Amniotic epithelial cell (primary cell): ENCODE data around the gene HMOX1.

Source experiments
- DNase-seq: peaks from one replicate; pipeline ENCODE4 v3.0.0-alpha.2; 2010; ENCODE audit warnings: low read depth

Gene HMOX1

GRCh38 chr22:35406443-35406842 lies 25.5 kb downstream of the HMOX1 start:
- DNase-seq = no peak

GRCh38 chr22:35407362-35407761 lies 26.5 kb downstream of the HMOX1 start:
- DNase-seq = no peak

DNA sequence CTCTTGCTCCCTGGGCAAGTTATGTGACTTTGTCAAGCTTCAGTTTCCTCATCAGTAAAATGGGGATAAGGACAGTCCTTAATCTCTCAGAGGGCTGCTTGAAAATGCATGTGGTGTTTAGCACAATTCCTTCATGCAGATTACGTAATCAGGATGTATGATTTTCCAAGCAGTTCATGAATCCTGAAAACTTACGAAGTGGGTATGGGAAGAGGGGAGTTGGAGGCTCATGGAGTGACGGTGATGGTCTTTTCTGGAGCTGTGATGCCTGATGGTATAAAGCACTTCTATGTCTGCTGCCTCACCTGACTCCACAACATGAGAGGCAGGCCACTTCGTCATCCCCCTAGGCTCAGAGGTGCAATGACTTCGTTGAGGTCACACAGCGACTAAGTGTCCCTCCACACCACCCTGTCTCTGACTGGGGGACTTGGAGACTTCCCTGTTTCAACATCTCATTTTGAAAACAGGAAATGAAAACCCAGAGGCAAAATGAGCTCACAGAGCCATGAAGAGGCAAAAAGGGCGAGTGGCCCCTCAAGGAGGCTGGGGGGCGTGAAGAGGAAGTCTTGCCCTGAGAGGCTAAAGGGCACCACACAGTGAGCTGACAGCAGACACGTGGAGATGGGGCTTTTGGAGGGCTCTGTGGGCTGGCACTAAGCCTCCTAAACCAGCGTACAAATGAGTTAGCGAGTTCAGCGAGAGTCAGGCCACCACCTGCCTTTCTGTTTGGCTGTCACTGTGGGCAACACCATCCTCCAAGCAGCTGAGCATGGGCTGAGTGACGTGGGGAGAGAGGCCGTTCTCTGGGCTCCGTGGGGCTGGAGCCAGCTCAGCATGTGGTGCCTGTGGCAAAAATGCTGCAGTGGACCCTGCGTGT lies 29.1 kb downstream of the HMOX1 start:
- DNase-seq = no peak

DNA sequence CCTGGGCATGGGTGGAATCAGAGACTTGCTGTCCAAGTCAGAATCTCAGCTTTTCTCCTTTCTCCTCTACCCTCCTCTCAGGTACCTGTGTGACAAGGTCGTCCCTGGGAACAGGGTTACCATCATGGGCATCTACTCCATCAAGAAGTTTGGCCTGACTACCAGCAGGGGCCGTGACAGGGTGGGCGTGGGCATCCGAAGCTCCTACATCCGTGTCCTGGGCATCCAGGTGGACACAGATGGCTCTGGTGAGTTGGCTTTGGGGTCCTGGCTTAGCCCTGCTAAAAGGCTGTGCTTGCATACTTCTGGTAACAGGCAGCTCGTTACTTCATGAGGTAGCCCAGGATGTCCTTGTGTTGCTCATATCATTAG lies 29.8 kb downstream of the HMOX1 start:
- no peak for DNase-seq

DNA sequence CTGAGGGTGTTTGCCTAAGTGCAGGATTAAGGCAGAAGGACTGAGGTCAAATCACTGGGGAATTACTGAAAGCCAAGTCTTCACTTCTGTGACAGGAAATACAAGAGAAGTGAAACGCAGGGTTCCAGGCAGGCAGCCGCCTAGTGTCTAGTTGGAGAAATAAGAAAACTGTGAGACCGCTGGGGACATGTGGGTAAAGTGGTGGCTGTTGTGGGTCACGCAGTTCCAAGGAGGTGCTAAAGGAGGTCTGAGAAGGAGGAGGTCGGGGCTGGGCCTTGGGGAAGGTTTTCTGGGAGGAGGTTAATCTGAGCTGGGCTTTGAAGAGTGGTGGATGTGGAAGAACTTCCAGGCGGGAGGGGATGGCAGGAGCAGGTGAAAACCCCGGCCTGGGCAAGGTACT lies 30.2 kb downstream of the HMOX1 start:
- DNase-seq = no peak

GRCh38 chr22:35413624-35414023 lies 32.7 kb downstream of the HMOX1 start:
- DNase-seq = no peak

DNA sequence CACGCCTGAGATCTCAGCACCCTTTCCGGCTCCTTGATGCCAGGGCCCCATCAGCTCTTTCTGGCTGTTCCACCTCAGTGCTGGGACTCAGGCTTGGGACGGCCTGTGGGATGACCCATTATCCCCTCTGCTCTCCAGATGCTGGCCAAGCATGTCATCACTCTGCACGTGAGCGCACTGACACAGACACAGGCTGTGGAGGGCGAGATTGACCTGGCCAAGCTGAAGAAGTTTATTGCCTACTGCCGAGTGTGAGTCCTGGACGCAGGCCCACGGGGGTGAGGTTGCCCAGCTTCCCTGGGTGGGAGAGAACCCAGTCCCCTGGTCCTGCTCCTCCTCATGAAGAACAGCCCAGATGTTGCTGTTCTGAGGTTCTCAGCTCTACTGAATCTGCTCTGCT lies 36.7 kb downstream of the HMOX1 start:
- no peak for DNase-seq

- DNase-seq = peak; percentile 47
Observed at GRCh38 chr22:35418088-35418487, 37.2 kb downstream of the HMOX1 start.

DNA sequence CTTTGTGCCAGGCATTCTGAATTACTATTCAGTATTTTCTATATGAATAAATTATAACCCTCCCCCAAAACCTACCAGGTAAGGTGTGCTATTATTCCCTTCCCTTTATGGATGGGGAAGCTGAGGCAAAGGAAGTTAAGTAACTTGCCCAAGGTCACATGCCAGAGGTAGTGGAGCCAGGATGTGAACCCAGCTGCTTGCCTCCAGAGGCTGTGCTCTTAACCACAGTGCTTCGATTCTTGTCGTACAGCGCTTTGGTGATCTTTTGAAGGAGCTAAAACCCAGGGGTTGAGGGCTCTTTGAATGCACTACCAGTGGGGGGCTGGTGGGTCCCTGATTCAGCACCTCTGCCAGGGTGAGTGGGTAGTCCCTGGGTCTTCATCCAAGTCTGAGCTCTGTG lies 37.8 kb downstream of the HMOX1 start:
- DNase-seq = no peak

GRCh38 chr22:35419756-35420155 lies 38.9 kb downstream of the HMOX1 start:
- DNase-seq = no peak

DNA sequence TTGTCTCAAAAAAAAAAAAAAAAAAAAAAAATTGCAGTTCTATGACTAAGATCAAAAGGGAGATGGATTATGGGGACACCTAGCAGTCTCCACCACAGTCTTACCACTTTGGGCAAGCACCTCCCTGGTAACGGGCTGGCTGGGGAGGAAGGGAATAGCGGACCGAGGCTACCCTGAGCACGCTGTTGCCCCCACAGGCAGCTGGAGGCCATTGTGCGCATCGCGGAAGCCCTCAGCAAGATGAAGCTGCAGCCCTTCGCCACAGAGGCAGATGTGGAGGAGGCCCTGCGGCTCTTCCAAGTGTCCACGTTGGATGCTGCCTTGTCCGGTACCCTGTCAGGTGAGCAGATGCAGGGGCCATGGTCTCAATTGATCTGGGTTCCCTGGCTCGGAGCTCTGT lies 40.2 kb downstream of the HMOX1 start:
- no peak for DNase-seq

- DNase-seq = no peak
Observed at GRCh38 chr22:35422145-35422544, 41.2 kb downstream of the HMOX1 start.

DNA sequence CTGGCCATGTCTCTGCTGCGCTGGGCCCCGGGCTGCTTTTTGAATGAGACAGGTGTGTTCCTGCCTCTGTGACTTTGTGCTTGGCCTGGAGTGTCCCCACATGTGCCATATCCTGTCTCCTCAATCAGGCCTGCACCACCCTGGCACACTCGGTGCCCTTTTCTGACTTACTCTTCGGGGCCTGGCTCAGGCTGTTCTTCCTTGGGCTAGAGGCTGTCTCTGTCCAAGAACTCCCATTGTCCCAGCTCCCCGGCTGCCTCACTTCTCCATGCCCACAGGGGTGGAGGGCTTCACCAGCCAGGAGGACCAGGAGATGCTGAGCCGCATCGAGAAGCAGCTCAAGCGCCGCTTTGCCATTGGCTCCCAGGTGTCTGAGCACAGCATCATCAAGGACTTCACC lies 42.0 kb downstream of the HMOX1 start:
- DNase-seq = no peak

DNA sequence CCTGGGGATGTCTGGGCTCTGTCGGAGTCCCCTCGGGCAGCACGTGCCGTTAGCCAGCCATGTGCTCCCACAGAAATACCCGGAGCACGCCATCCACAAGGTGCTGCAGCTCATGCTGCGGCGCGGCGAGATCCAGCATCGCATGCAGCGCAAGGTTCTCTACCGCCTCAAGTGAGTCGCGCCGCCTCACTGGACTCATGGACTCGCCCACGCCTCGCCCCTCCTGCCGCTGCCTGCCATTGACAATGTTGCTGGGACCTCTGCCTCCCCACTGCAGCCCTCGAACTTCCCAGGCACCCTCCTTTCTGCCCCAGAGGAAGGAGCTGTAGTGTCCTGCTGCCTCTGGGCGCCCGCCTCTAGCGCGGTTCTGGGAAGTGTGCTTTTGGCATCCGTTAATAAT lies 43.2 kb downstream of the HMOX1 start:
- no peak for DNase-seq

- DNase-seq = no peak
Observed at GRCh38 chr22:35424761-35425160, 43.9 kb downstream of the HMOX1 start.

- DNase-seq = no peak
Observed at GRCh38 chr22:35425546-35425945, 44.6 kb downstream of the HMOX1 start.

DNA sequence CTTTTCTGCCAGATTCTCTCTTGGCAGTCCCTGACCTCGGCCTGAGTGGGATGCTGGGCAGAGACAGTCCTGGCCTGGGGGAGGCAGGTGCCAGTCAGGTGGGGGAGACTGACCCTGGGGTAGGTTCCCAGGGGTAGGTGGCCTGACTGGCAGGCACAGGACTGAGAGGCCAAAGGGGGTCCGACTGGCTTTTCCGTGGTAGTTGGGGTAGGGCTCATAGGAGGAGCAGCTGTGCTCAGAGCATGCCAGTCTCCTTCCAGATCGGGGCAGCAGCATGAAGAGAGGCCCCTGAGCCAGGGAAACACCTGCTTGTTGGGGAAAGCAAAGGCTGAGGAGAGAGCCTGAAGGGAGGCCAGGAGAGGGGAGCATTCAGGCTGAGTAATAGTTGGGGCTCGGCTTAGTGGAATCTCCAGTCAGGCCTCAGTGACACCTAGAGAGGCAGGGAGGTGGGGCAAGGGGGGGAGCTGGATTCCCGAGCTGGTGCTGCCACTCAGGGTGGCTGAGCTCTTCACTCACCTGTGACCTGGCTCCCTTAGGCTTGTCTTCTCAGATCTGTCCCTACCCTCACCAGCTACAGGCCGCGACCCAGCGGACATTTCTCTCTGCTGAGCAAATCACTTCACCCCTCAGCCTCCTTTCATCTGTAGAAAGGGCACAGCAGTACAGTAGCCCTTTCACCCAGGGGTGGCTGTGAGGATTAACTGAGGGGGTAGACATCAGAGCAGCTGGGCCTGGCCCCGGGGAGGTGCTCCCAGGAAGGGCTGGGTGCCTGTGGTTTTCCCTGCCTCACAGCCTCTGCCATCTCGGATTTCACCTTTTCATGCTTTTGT lies 45.3 kb downstream of the HMOX1 start:
- DNase-seq = peak; percentile 31

- no peak for DNase-seq
Observed at GRCh38 chr22:35426801-35427140, 45.9 kb downstream of the HMOX1 start.

GRCh38 chr22:35430897-35431322 lies 50.0 kb downstream of the HMOX1 start:
- DNase-seq = peak; percentile 86

DNA sequence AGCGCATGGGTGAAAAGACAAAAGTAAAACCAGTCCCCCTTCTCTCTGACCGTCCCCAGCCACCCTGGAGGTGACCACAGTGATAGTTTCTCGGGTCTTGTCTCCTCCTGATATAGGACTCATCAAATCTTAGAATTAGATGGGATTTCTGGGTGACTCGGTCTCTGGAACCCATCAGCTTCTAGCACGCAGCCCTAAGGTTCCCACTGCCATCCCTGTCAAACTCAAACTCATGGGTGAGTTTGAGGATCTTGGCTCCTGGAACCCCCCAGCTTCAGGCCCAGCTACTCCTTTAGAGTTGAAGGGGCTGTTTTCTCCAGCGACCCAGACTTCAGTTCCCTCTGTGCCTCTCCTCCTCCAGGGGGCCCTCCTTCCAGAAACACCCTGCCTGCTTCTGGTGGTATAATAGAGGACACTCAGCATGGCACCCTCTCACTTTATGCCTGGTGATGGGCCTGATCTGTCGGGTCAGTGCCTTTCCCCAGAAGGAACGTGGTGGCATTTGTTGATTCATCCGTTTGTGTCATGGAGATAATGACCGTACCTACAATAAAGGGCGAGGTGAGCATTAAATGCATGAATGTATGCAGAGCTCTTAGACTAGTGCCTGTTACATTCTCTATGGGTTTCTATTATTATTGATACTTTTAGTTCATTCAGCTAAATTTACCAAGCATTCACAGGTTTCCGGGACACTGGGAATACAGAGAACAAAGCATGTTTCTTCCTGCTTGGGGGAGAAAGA lies 50.8 kb downstream of the HMOX1 start:
- DNase-seq = no peak

DNA sequence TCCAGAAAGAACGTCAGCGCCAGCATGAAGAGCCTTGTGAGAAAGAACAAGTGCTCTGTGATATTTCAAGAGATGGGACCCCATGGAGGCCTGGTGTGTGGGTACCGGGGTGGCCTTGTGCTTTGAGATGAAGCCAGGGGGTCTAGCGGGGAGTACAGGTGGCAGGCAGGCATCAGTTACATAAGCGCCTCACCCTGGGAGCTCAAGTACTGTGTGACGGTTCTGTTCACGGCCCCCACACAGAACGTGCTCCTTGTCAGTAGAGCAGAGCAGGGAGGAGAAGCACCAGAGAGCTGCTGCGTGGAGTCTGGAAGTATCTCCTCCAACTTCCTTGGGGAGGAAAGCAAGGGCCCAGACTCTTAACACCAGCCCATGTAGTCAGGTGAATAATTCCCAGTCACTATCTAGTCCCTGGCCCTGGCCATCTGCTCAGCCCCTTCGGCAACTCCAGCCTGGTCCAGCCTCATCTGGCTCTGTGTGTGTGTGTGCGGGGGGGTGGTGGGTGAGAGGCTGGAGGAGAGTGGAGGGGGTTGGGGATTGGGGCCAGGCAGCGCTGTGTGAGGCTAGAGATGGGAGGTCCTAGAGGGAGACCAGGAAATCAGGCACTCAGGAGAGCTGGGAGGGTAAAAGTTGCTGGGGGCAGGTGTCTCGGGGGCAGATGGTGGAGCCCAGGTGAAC lies 51.5 kb downstream of the HMOX1 start:
- no peak for DNase-seq

GRCh38 chr22:35434061-35434710 lies 53.3 kb downstream of the HMOX1 start:
- DNase-seq = no peak
